Omental fat pad (tissue), 4 donors: Measurements from ENCODE around the gene LINC01488. TPM values are rescaled to one million over a fixed set of nuclear protein-coding genes. Genes with fewer than 3 reads are reported as not detected.

ENCODE experiments used
- ATAC-seq: fragments of 150-250 bp; one replicate; pipeline ENCODE4 v1.9.1; 2016; ENCODE audit warnings: mild to moderate bottlenecking, moderate library complexity; ENCODE audit not compliant: low FRiP score
- DNase-seq: peaks from one replicate; pipeline ENCODE4 v3.0.0-alpha.2; 2019; ENCODE audit warnings: low spot score
- CTCF ChIP-seq, 3 donors: fragments of 450-650 bp; IDR thresholded peaks; one replicate each; pipeline ENCODE4 v1.5.1; 2016 to 2017; ENCODE audit warnings: antibody characterized with exemption in 3 of 3, mild to moderate bottlenecking in 3 of 3, moderate library complexity in 2 of 3
- total RNA-seq, 4 donors: library from RNA; depleted of rRNA; stranded (reverse); fragments of >200 nt; gene quantifications; one replicate each; pipeline ENCODE4 v1.1.0, GENCODE V29; 2016

The LINC01488 gene
- total RNA-seq, 4 donors from 2014 or later: not detected

DNA sequence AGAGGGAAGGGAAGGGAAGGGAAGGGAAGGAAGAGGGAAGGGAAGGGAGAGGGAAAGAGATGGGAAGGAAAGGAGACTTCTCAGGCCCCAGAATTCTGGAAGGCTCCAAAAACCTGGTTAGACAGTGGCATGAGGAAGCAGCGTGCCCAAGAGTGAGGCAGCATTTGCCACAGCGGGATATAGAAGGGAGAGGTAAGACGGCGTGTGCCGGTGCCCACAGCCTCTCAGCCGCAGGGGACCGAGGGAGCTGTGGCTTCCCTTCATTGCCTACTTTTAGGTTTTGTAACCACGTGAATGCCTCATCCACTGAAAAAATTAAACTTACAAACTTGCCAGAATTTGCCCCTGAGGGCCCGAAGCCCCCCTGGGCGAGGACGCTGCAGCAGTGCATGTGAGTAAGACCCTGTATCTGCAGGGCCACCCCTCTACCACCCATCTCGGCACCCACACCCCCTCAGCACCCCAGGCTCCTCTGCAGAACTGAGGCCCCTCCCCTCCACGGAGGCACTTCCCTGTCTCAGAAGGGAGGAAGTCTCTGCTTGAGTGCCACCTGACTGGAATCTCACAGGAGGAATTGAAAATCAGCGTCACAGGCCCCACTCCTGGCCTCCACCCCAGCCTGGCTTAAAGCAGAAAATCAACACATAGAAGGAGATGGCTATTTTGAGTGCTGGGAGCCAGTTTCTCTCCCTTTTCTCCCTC lies 58.1 kb downstream of the LINC01488 start:
- ATAC-seq (no peak), DNase-seq (no peak)
- no peak for TF ChIP-seq CTCF (IDR thresholded peaks at IDR 0.05)

GRCh38 chr11:69540118-69541000 lies 58.9 kb downstream of the LINC01488 start:
- ATAC-seq: no peak
- no peak for TF ChIP-seq CTCF (IDR thresholded peaks at IDR 0.05)

DNA sequence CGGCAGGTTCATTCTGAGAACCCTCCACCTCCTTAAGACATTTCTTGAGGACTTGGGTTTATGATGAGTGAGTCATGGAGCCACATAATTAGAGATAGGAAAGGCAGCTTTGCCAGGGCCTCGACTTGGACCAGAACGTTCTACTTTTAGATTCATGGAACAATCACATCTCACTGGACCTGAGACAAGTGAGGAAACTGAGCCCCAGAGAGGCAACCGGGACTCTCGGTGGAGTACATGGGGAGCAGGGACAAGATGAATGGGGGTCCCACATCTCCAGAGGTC lies 59.5 kb downstream of the LINC01488 start:
- ATAC-seq (no peak), DNase-seq (no peak)
- no peak for TF ChIP-seq CTCF (IDR thresholded peaks at IDR 0.05)

More at GRCh38 chr11:69540118-69541000, 58.9 kb downstream of the LINC01488 start:
- no peak for DNase-seq

DNA sequence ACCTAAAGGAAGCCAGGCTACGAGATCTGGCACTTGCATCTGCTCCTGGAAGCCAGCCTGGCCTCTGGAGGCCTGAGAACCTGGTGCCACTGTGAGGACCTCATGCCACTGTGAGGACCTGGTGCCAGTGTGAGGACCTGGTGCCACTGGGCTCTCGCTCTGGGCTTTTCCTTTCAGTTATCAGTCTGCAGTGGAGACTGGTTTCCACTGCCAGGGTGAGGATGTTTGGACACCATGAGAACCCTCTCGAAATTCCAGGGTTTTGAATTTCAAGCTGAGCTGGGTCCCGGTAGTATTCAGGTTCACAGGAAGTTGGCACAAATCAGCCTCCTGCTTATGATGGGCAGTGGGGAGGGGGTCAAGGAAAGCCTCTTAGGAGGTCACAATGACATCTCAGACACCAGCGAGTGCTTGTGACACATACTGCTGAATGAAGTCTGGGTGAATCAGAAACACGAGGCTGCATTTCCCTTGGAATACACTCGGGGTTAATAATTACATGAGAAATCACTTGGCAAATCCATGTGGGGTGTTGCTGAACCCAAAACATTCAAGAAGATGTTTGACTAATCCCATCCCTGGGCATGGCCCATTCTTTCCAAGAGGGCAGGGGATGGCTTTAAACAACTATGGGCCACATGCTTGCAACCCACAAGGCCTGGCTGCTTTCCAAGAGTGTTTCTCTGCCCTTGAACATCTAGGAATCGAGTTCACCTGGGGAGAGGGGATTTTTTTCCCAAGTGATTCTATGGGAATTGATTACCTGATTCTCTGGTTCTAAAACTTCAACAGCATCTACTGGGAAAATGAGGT lies 60.2 kb downstream of the LINC01488 start:
- no peak for TF ChIP-seq CTCF (IDR thresholded peaks at IDR 0.05)
- DNase-seq (no peak), ATAC-seq (no peak)

GRCh38 chr11:69542314-69543168 lies 61.1 kb downstream of the LINC01488 start:
- ATAC-seq (no peak), DNase-seq (no peak)
- no peak for TF ChIP-seq CTCF (IDR thresholded peaks at IDR 0.05)

Other genes with a start within 250 kb of the LINC01488 start
- 1 to 10 TPM in 1 of 4 donors, under 1 TPM in 3; 0.65 to 8.9 (median 0.83) TPM for gene MYEOV, start 187.5 kb upstream of the LINC01488 start, total RNA-seq
- 100 to 1,000 TPM in 1 of 4 donors, 10 to 100 TPM in 3; 40.3 to 216 (median 58.2) TPM for gene CCND1, start 159.5 kb downstream of the LINC01488 start, total RNA-seq
- 10 to 100 TPM in 3 of 4 donors, 1 to 10 TPM in 1; 9.9 to 27.3 (median 20.6) TPM for gene LTO1, start 193.7 kb downstream of the LINC01488 start, total RNA-seq
- gene FGF19, start 222.4 kb downstream of the LINC01488 start, total RNA-seq: not detected